Progenitor cell of endocrine pancreas (in vitro differentiated cells): ENCODE results near the gene ATP2A2. TPM values are rescaled to one million over a fixed set of nuclear protein-coding genes. Genes with fewer than 3 reads are reported as not detected.
"Not testable (repeated sequence)": the region's sequence is repeated elsewhere in the genome, so short reads cannot be mapped to it uniquely, and the experiment has no call there.

Experiments
- DNase-seq: peaks from one replicate; pipeline ENCODE4 v3.0.0; 2021; ENCODE audit warnings: low spot score; ENCODE audit not compliant: unreplicated experiment
- H3K27ac Mint-ChIP-seq: 2 replicates; pipeline ENCODE4 v1.8.0; 2021; ENCODE audit warnings: mild to moderate bottlenecking, moderate library complexity, mixed read lengths
- H3K27me3 Mint-ChIP-seq: 2 replicates; pipeline ENCODE4 v1.8.0; 2021; ENCODE audit warnings: mixed read lengths
- H3K36me3 Mint-ChIP-seq: 2 replicates; pipeline ENCODE4 v1.8.0; 2022; ENCODE audit warnings: mixed read lengths; ENCODE audit not compliant: insufficient read depth
- H3K4me1 Mint-ChIP-seq: 2 replicates; pipeline ENCODE4 v1.8.0; 2021; ENCODE audit warnings: low read depth, mixed read lengths
- H3K4me3 Mint-ChIP-seq: 2 replicates; pipeline ENCODE4 v1.8.0; 2021; ENCODE audit warnings: low read depth, mild to moderate bottlenecking, moderate library complexity, mixed read lengths
- H3K9me3 Mint-ChIP-seq: 2 replicates; pipeline ENCODE4 v1.8.0; 2021; ENCODE audit warnings: low read depth, mixed read lengths
- total RNA-seq: library from RNA; stranded (reverse); gene quantifications from 2 replicates; pipeline ENCODE4 v1.2.1, GENCODE V29; 2021
- TF ChIP-seq, protein P1 (sequence below): fragments of 200-600 bp; sonication (generic); IDR thresholded peaks from one replicate; pipeline ENCODE4 v1.5.0; 2021; ENCODE audit warnings: antibody characterized with exemption, mild to moderate bottlenecking; ENCODE audit not compliant: unreplicated experiment

Gene ATP2A2
- total RNA-seq, 1 donor from 2014 or later, result 167 TPM

- no peak overlapping the region for H3K4me3 Mint-ChIP-seq
- H3K36me3 Mint-ChIP-seq, result no peaks in the 10 kb centered on the region
- TF ChIP-seq, protein P1, sequence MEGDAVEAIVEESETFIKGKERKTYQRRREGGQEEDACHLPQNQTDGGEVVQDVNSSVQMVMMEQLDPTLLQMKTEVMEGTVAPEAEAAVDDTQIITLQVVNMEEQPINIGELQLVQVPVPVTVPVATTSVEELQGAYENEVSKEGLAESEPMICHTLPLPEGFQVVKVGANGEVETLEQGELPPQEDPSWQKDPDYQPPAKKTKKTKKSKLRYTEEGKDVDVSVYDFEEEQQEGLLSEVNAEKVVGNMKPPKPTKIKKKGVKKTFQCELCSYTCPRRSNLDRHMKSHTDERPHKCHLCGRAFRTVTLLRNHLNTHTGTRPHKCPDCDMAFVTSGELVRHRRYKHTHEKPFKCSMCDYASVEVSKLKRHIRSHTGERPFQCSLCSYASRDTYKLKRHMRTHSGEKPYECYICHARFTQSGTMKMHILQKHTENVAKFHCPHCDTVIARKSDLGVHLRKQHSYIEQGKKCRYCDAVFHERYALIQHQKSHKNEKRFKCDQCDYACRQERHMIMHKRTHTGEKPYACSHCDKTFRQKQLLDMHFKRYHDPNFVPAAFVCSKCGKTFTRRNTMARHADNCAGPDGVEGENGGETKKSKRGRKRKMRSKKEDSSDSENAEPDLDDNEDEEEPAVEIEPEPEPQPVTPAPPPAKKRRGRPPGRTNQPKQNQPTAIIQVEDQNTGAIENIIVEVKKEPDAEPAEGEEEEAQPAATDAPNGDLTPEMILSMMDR, result no peak
- no peaks in the 10 kb centered on the region for H3K9me3 Mint-ChIP-seq
- no peak overlapping the region for H3K27ac Mint-ChIP-seq
- H3K27me3 Mint-ChIP-seq, result no peaks in the 10 kb centered on the region
- H3K4me1 Mint-ChIP-seq, result peaks cover 26% of the 10 kb centered on the region
- no peak for DNase-seq
Measured at GRCh38 chr12:110252716-110253115, 28.3 kb upstream of the ATP2A2 start.

DNA sequence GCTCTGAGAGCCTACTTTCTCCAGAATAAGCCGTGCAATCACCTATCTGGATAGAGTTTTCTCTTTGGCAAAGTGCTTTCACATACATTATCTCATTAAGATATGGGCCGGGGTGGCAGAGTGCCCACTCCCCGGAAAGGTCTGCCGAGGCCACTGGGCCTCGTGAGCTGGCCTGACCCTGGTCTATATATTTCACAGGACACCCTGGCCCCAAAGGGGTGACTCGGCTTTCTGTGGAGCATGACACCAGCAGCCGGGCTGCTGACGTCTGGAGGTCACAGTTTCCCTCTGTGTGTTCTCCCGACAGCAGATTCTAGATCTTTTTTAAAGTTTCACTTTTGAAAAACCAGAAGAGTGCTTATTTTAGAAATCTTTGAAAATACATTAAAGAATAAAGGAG, 27.9 kb upstream of the ATP2A2 start:
- TF ChIP-seq, protein P1, result no peak
- Mint-ChIP-seq H3K27ac (no peak overlapping the region), H3K27me3 (no peaks in the 10 kb centered on the region)

GRCh38 chr12:110254971-110255540, 26.0 kb upstream of the ATP2A2 start:
- no peak overlapping the region for H3K4me3 Mint-ChIP-seq
- no peaks in the 10 kb centered on the region for H3K27me3 Mint-ChIP-seq
- H3K36me3 Mint-ChIP-seq, result no peaks in the 10 kb centered on the region
- TF ChIP-seq, protein P1, result no peak
- H3K9me3 Mint-ChIP-seq, result no peaks in the 10 kb centered on the region
- no peak overlapping the region for H3K27ac Mint-ChIP-seq
- H3K4me1 Mint-ChIP-seq, result peaks cover 5% of the 10 kb centered on the region
- no peak for DNase-seq

More for the DNA sequence above, 27.9 kb upstream of the ATP2A2 start:
- H3K36me3 Mint-ChIP-seq, result no peaks in the 10 kb centered on the region
- no peaks in the 10 kb centered on the region for H3K9me3 Mint-ChIP-seq
- H3K4me1 Mint-ChIP-seq, result peaks cover 22% of the 10 kb centered on the region
- H3K4me3 Mint-ChIP-seq, result no peak overlapping the region
- no peak for DNase-seq

DNA sequence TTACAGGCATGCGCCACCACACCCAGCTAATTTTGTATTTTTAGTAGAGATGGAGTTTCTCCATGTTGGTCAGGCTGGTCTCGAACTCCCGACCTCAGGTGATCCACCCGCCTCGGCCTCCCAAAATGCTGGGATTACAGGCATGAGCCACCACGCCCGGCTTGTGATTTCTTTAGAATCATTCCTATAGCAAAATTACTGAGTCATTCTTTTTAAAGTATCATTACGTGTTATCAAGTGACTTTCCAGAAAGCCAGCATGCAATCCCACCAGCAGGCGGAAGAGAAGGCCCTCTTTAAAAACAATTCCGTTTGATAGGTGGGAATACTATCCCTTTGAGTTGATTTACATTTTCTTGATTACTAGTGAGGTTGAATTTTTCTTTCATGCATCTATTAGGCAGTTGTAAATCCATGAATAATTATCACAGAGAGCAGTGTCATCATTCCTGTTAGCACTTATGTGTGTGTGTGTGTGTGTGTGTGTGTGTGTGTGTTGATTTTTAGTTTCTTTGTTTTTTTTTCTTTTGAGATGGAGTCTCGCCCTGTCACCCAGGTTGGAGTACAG, 25.1 kb upstream of the ATP2A2 start:
- not testable (repeated sequence) for DNase-seq, H3K27ac Mint-ChIP-seq, H3K36me3 Mint-ChIP-seq, H3K27me3 Mint-ChIP-seq, H3K4me1 Mint-ChIP-seq, H3K9me3 Mint-ChIP-seq, H3K4me3 Mint-ChIP-seq

DNA sequence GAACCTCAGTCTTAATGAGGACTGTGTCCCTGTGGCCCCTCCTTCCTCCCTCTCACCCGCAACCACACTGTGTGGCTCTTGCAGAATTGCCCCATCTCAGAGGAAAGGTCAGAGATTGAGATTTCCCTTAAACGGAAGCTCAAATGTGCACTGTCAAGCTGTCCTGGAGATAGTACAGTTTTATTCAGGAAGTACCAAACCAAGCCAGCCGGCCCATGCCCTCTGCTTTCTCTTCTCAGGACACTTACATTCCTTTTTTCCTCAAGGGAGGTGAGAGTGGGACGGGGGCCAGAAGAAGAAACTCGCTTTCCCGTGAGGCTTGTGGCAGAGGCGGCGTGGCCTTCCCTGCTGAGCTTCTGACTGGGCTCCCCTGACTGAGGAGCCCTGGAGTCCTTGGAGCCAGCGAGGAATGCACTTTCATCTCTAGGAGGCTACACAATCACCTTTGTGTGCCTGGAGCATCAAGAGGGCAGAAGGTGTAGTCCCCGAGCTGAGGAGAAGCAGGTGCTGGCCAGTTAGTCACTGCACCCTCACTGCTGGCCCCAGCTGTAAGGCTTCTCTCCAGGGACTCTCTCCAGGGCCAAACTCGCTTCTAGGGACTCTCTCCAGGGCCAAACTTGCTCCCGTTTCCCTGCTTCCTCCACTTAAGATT, 24.1 kb upstream of the ATP2A2 start:
- DNase-seq, result no peak
- H3K4me1 Mint-ChIP-seq, result no peaks in the 10 kb centered on the region
- H3K27me3 Mint-ChIP-seq, result no peaks in the 10 kb centered on the region
- H3K9me3 Mint-ChIP-seq, result no peaks in the 10 kb centered on the region
- TF ChIP-seq, protein P1, result no peak
- peak overlapping the region; percentile 45 for H3K27ac Mint-ChIP-seq
- H3K36me3 Mint-ChIP-seq, result no peaks in the 10 kb centered on the region
- no peak overlapping the region for H3K4me3 Mint-ChIP-seq

- DNase-seq, result no peak
- no peak overlapping the region for H3K27ac Mint-ChIP-seq
Measured at GRCh38 chr12:110258466-110258865, 22.6 kb upstream of the ATP2A2 start.

More at GRCh38 chr12:110258466-110258865, 22.6 kb upstream of the ATP2A2 start:
- Mint-ChIP-seq H3K4me1 (no peaks in the 10 kb centered on the region), H3K27me3 (no peaks in the 10 kb centered on the region), H3K36me3 (no peaks in the 10 kb centered on the region), H3K9me3 (no peaks in the 10 kb centered on the region), H3K4me3 (no peak overlapping the region)
- TF ChIP-seq, protein P1, result no peak
